Measurements from ENCODE around the gene WDTC1. TPM values are rescaled to one million over a fixed set of nuclear protein-coding genes. Genes with fewer than 3 reads are reported as not detected.

Gene WDTC1
- total and polyA plus RNA-seq, 2 of the 13 experiments (the other 11 are each of a cell fraction or from before 2014, with no cell fraction given), result 5.5 TPM

GRCh38 chr1:27341525-27342252 lies 107.3 kb downstream of the WDTC1 start, which contains the start of gene SYTL1 (continued):
- TF ChIP-seq ZNF780A (CRISPR knock-in tag; IDR thresholded peaks at IDR 0.05), result no peak; the same call in 1 of the 2 replicates
- TF ChIP-seq ZNF576 (CRISPR knock-in tag; IDR thresholded peaks at IDR 0.05), result no peak
- peak; percentile 54; the same call in 1 of the 2 replicates for TF ChIP-seq ISL2 (CRISPR knock-in tag; IDR thresholded peaks at IDR 0.05)
- TF ChIP-seq RFX1 (IDR thresholded peaks at IDR 0.05), result no peak
- TF ChIP-seq SP140L (CRISPR knock-in tag; IDR thresholded peaks at IDR 0.05; ENCODE audit: borderline replicate concordance), result no peak
- TF ChIP-seq MYC (CRISPR knock-in tag; IDR thresholded peaks at IDR 0.05; ENCODE audit: borderline replicate concordance), result peak; percentile 66; the same call in 1 of the 2 replicates
- TF ChIP-seq CBX2 (IDR thresholded peaks at IDR 0.05; ENCODE audit: low read depth, low read length), result no peak
- TF ChIP-seq CBX2 (CRISPR knock-in tag; IDR thresholded peaks at IDR 0.05; ENCODE audit: low read depth), result no peak
- no peak for TF ChIP-seq PLSCR1 (CRISPR knock-in tag; IDR thresholded peaks at IDR 0.05; ENCODE audit: borderline replicate concordance)
- no peak for TF ChIP-seq SMC3 (IDR thresholded peaks at IDR 0.05; ENCODE audit: low read length)
- no peak for TF ChIP-seq ZNF431 (CRISPR knock-in tag; IDR thresholded peaks at IDR 0.05; ENCODE audit: borderline replicate concordance, low read depth)
- TF ChIP-seq ZNF24 (IDR thresholded peaks at IDR 0.05), result no peak
- no peak for TF ChIP-seq DR1 (CRISPR knock-in tag; IDR thresholded peaks at IDR 0.05)
- TF ChIP-seq PHF5A (CRISPR knock-in tag; IDR thresholded peaks at IDR 0.05; ENCODE audit: low read depth, unreplicated experiment), result no peak
- no peak for TF ChIP-seq HCFC1 (IDR thresholded peaks at IDR 0.05; ENCODE audit: low read depth, low read length)
- TF ChIP-seq GPBP1L1 (CRISPR knock-in tag; IDR thresholded peaks at IDR 0.05), result no peak
- no peak for TF ChIP-seq ZBED4 (CRISPR knock-in tag; IDR thresholded peaks at IDR 0.05; ENCODE audit: borderline replicate concordance)
- no peak for TF ChIP-seq HIVEP1 (CRISPR knock-in tag; IDR thresholded peaks at IDR 0.05)
- TF ChIP-seq ZMAT5 (CRISPR knock-in tag; IDR thresholded peaks at IDR 0.05; ENCODE audit: borderline replicate concordance, low read depth), result no peak
- TF ChIP-seq CCAR2 (optimal IDR thresholded peaks at IDR 0.05; ENCODE audit: low read depth, low read length), result no peak
- TF ChIP-seq ZNF3 (CRISPR knock-in tag; IDR thresholded peaks at IDR 0.05), result no peak
- no peak for TF ChIP-seq SETDB1 (CRISPR knock-in tag; IDR thresholded peaks at IDR 0.05; ENCODE audit: borderline replicate concordance)
- TF ChIP-seq SAFB2 (CRISPR knock-in tag; IDR thresholded peaks at IDR 0.05; ENCODE audit: borderline replicate concordance, low read depth), result 0 out of 2 replicates have a peak, but pooled peaks have one; percentile 52
- no peak; the same call in 1 of the 2 replicates for TF ChIP-seq ZSCAN21 (CRISPR knock-in tag; IDR thresholded peaks at IDR 0.05; ENCODE audit: borderline replicate concordance)
- TF ChIP-seq ZNF264 (CRISPR knock-in tag; IDR thresholded peaks at IDR 0.05), result no peak
